ENCODE measurements around the gene CCS. TPM values are rescaled to one million over a fixed set of nuclear protein-coding genes. Genes with fewer than 3 reads are reported as not detected.

Gene CCS
- total and polyA plus RNA-seq, 8 donors = 19.3 to 131 (median 59.1) TPM

DNA sequence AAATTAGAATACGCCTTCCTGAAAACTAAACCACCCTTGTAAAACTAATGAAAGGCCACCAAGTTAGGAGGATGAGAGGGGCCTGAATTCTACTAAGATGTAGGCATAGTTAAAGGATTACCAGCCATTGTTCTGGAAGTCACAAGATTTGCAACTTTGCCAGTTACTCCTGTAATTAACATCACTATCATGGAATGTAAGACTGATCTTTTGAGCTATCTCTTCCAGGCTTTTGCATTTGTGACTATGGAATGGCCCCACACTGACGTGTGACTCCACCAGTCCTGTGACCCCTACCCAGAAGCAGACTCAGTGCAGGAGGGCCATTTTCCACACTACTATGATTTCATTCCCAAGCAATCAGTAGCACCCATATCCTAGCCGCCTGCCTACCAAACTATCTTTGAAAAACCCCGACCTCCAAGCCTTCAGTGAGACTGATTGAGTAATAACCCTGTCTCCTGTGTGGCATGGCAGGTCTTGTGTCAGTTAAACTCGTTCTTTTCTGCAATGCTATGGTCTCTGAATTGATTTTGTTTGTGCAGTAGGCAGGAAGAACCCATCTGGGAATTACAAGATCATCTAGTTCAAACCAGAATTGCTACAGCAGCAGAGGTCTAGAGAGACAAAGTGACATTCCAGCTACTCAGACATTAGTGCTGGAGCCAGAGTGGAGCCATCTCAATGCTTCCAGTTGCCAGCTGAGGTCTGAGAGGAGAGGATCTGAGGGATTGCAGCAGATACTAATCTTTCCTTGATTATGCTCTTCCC, 22.7 kb upstream of the CCS start:
- H3K4me3 ChIP-seq = no peak overlapping the region
- peaks cover 0 to 6% (median 0%) of the 10 kb centered on the region in 3 donors for H3K27me3 ChIP-seq
- TF ChIP-seq POLR2A (IDR thresholded peaks at IDR 0.05) (no peak), EP300 (IDR thresholded peaks at IDR 0.05) (no peak), POLR2AphosphoS5 (IDR thresholded peaks at IDR 0.05) (no peak)
- TF ChIP-seq, protein P1, sequence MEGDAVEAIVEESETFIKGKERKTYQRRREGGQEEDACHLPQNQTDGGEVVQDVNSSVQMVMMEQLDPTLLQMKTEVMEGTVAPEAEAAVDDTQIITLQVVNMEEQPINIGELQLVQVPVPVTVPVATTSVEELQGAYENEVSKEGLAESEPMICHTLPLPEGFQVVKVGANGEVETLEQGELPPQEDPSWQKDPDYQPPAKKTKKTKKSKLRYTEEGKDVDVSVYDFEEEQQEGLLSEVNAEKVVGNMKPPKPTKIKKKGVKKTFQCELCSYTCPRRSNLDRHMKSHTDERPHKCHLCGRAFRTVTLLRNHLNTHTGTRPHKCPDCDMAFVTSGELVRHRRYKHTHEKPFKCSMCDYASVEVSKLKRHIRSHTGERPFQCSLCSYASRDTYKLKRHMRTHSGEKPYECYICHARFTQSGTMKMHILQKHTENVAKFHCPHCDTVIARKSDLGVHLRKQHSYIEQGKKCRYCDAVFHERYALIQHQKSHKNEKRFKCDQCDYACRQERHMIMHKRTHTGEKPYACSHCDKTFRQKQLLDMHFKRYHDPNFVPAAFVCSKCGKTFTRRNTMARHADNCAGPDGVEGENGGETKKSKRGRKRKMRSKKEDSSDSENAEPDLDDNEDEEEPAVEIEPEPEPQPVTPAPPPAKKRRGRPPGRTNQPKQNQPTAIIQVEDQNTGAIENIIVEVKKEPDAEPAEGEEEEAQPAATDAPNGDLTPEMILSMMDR (IDR thresholded peaks at IDR 0.05) = no peak
- peaks cover 0 to 17% (median 8%) of the 10 kb centered on the region in 4 donors for H3K36me3 ChIP-seq
- no peak for DNase-seq
- WGBS, 5 donors = 56 to 72% (median 62%) methylated on average over 5 of the region's 5 CpGs
- H3K9me3 ChIP-seq = no peaks in the 10 kb centered on the region
- intact Hi-C loops (cut with DNase I; ENCODE audit: low total_unique reads) = no loop called here
- no peak overlapping the region for H3K27ac ChIP-seq
- H3K4me1 ChIP-seq = peaks cover 15 to 22% (median 20%) of the 10 kb centered on the region in 4 donors

DNA sequence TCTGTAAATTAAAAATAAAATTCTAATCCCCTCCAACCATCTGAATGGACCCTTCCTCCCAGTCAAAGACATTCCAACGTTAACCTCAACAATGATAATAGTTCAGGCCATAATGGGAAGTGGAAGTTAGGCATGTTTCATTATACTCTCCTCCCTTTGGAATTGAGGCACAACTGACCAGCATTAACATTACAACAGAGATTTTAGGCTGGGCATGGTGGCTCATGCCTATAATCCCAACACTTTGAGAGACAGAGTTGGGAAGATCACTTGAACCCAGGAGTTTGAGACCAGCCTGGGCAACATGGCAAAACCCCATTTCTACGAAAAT, 22.2 kb upstream of the CCS start:
- no peak for DNase-seq
- Histone ChIP-seq H3K27ac (no peak overlapping the region), H3K4me1 (peaks cover 15 to 22% (median 20%) of the 10 kb centered on the region in 4 donors), H3K9me3 (no peaks in the 10 kb centered on the region), H3K4me3 (no peak overlapping the region), H3K27me3 (peaks cover 0 to 6% (median 0%) of the 10 kb centered on the region in 3 donors), H3K36me3 (peaks cover 0 to 12% (median 4%) of the 10 kb centered on the region in 4 donors)
- intact Hi-C loops (cut with DNase I; ENCODE audit: low total_unique reads) = no loop called here
- TF ChIP-seq POLR2AphosphoS5 (IDR thresholded peaks at IDR 0.05) (no peak), POLR2A (IDR thresholded peaks at IDR 0.05) (no peak), EP300 (IDR thresholded peaks at IDR 0.05) (no peak)
- TF ChIP-seq, protein P1 (IDR thresholded peaks at IDR 0.05) = no peak
- 66 to 78% (median 70%) methylated on average over 2 of the region's 2 CpGs for WGBS, 5 donors

DNA sequence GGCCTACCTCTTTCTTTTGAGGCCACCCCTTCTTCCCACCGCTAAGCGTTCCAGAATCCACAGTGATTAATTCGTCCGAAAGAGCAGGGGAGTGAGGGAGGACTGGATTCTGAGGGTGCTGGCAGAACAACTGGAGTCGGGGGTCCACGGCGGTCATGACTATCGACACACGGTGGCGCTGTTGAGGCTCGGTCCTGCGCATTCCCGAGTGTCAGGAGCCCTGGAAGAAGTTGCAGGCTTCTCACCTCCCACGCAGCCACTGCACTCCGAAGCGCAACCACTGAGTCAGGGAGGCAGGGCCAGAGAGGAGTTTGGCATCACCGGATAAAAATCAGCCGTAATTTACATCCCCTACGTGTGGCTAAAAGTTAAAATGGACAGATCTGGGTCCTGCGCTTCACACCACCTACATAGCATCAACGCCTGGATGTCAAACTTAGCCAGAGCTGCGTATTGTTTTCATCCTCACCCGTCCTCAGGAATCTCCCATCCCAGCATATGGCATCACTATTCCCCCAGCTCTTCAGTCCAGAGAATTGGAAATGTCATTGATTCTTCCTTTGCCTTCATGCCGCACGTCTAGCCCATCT, 13.9 kb upstream of the CCS start:
- Histone ChIP-seq H3K27ac (no peak overlapping the region), H3K4me3 (no peak overlapping the region), H3K27me3 (no peaks in the 10 kb centered on the region), H3K4me1 (peaks cover 3 to 8% (median 6%) of the 10 kb centered on the region in 4 donors), H3K36me3 (no peaks in the 10 kb centered on the region), H3K9me3 (peaks cover 0 to 13% (median 0%) of the 10 kb centered on the region in 4 donors)
- peak; percentile 84 to 89 for DNase-seq
- TF ChIP-seq POLR2A (IDR thresholded peaks at IDR 0.05) (no peak), POLR2AphosphoS5 (IDR thresholded peaks at IDR 0.05) (peak in 1 of 3 donors; percentile 63)
- TF ChIP-seq, protein P1 (IDR thresholded peaks at IDR 0.05) = peak in 5 of 7 experiments; percentile 74 to 85 (median 78)
- intact Hi-C loops (cut with DNase I; ENCODE audit: low total_unique reads) = loop anchor here (2.0 kb wide), 1 partner anchor 100 kb away; no protein-coding TSS in a partner anchor
- WGBS, 5 donors = 15 to 17% (median 17%) methylated on average over 24 to 25 of the region's 25 CpGs

DNA sequence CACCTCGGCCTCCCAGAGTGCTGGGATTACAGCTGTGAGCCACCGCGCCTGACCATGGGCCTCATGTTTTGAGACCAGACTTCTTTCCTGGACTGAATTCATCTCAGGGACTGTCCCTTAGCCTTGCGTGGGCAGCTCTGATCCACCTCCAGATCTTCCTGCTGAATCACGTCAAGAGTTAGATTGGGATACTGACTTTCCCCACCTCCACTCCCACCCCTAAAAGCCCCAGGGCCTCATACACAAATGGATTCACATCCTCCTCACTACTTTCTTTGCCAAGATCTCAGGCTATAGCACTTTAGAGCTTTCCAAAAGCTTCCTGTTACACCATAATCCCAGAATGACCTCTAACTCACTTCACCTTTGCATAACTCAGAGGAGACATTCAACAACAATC, 12.2 kb upstream of the CCS start:
- Histone ChIP-seq H3K27me3 (no peaks in the 10 kb centered on the region), H3K27ac (no peak overlapping the region), H3K4me3 (no peak overlapping the region), H3K9me3 (peaks cover 0 to 13% (median 0%) of the 10 kb centered on the region in 4 donors), H3K4me1 (peaks cover 3 to 8% (median 6%) of the 10 kb centered on the region in 4 donors), H3K36me3 (no peaks in the 10 kb centered on the region)
- intact Hi-C loops (cut with DNase I; ENCODE audit: low total_unique reads) = no loop called here
- 77 to 86% (median 82%) methylated on average over 5 of the region's 5 CpGs for WGBS, 5 donors
- TF ChIP-seq POLR2A (IDR thresholded peaks at IDR 0.05) (no peak), EP300 (IDR thresholded peaks at IDR 0.05) (no peak)
- TF ChIP-seq, protein P1 (IDR thresholded peaks at IDR 0.05) = no peak
- DNase-seq = no peak
